ENCODE results near the gene MICAL1. TPM values are rescaled to one million over a fixed set of nuclear protein-coding genes. Genes with fewer than 3 reads are reported as not detected.

MICAL1 gene
- total and polyA plus RNA-seq, 2 donors (not counting 1 experiment from before 2014, with no cell fraction given), result 202 to 319 TPM

DNA sequence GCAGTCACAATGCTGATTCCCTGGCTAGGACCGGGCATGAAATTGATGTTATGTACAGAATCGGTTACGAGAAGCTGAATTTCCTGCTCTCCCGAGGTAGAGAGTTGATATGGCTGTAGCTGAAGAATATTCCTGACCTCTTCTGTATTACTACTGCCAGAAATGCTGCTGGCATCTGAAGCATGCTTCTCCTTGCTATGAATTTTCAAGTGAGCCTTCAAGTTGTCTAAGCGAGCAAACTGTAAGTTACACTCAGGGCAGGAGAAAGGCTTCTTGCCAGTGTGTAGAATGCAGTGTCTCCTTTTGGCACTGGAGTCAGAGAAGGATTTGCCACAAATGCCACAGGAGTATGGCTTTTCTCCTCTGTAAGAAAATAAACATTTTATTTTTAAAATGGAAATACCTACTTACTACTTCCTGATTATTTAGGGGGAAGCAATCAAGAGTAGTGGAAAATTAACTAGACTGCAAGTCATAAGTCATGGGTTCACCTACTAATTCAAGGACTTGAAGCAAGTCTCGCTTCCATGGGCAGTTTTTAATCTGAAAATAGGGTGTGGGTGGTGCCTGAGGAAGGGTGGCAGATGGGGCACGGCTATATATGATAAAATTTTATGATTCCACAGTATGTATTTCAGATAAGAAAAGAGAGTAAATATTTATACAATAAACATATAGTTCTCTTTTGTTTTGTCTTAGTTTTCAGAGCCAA lies 10.8 kb upstream of the MICAL1 start:
- intact Hi-C loops (cut with micrococcal nuclease), result no loop called here
- H3K4me1 ChIP-seq (ENCODE audit: control insufficient read depth in 2 of 2, insufficient read depth in 2 of 2, low read length in 2 of 2), result peaks cover under 1 to 5% of the 10 kb centered on the region in 2 donors
- H3K9ac ChIP-seq (ENCODE audit: low read length), result no peak overlapping the region
- ChIA-PET CTCF (no interaction called here), POLR2A (interaction anchor here (1.5 kb wide), 1 partner anchor 10 kb away, joined by 5 read pairs; the partner anchor contains the start of gene MICAL1)
- H3K27ac ChIP-seq (ENCODE audit: low read length in 2 of 2), result no peak overlapping the region
- H4K20me1 ChIP-seq (ENCODE audit: control insufficient read depth, insufficient read depth, low read length, poor library complexity, severe bottlenecking), result peaks cover 40% of the 10 kb centered on the region
- H3K4me3 ChIP-seq (ENCODE audit: control extremely low read depth in 1 of 5, extremely low read depth in 1 of 5, insufficient read depth in 1 of 5, low read depth in 2 of 5, low read length in 4 of 5), result no peak overlapping the region
- no peaks in the 10 kb centered on the region for H3K9me3 Mint-ChIP-seq (ENCODE audit: insufficient read depth)
- H3K27me3 Mint-ChIP-seq, result no peaks in the 10 kb centered on the region
- H2AFZ ChIP-seq (ENCODE audit: insufficient read depth, low read depth, low read length, poor library complexity, severe bottlenecking), result no peak overlapping the region
- H3K4me2 ChIP-seq (replicated peaks; ENCODE audit: low read depth, low read length, poor library complexity, severe bottlenecking), result no peak overlapping the region
- WGBS (ENCODE audit: insufficient coverage), result 97% methylated on average over 5 of the region's 7 CpGs
- H3K27me3 ChIP-seq (replicated peaks in 1 of 4; ENCODE audit: control extremely low read depth in 1 of 4, control insufficient read depth in 3 of 4, insufficient read depth in 4 of 4, low read length in 3 of 4), result no peaks in the 10 kb centered on the region
- no peak for ATAC-seq (ENCODE audit: low read depth)
- H3K27ac Mint-ChIP-seq, result peak overlapping the region; percentile 7
- peaks cover 47% of the 10 kb centered on the region for H3K4me1 Mint-ChIP-seq
- peaks cover 69% of the 10 kb centered on the region for H3K79me2 ChIP-seq (ENCODE audit: control insufficient read depth, insufficient read depth, low read length)
- DNase-seq, result no peak
- H3K9me3 ChIP-seq (ENCODE audit: control extremely low read depth in 1 of 3, control insufficient read depth in 2 of 3, insufficient read depth in 1 of 3, low read length in 2 of 3), result peaks cover 0 to under 1% (median 0%) of the 10 kb centered on the region in 3 donors
- H3K4me3 Mint-ChIP-seq, result no peak overlapping the region
- H3K36me3 ChIP-seq (replicated peaks in 1 of 2; ENCODE audit: control extremely low read depth in 1 of 2, control insufficient read depth in 1 of 2, extremely low read depth in 1 of 2, insufficient read depth in 2 of 2, low read length in 1 of 2), result peaks cover 0 to 93% of the 10 kb centered on the region in 2 experiments
- no peak for TF ChIP-seq EZH2 (IDR thresholded peaks at IDR 0.05; ENCODE audit: borderline replicate concordance, insufficient read depth, low read depth, low read length, poor library complexity, severe bottlenecking)
- TF ChIP-seq, protein P1, sequence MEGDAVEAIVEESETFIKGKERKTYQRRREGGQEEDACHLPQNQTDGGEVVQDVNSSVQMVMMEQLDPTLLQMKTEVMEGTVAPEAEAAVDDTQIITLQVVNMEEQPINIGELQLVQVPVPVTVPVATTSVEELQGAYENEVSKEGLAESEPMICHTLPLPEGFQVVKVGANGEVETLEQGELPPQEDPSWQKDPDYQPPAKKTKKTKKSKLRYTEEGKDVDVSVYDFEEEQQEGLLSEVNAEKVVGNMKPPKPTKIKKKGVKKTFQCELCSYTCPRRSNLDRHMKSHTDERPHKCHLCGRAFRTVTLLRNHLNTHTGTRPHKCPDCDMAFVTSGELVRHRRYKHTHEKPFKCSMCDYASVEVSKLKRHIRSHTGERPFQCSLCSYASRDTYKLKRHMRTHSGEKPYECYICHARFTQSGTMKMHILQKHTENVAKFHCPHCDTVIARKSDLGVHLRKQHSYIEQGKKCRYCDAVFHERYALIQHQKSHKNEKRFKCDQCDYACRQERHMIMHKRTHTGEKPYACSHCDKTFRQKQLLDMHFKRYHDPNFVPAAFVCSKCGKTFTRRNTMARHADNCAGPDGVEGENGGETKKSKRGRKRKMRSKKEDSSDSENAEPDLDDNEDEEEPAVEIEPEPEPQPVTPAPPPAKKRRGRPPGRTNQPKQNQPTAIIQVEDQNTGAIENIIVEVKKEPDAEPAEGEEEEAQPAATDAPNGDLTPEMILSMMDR (IDR thresholded peaks at IDR 0.05), result no peak

DNA sequence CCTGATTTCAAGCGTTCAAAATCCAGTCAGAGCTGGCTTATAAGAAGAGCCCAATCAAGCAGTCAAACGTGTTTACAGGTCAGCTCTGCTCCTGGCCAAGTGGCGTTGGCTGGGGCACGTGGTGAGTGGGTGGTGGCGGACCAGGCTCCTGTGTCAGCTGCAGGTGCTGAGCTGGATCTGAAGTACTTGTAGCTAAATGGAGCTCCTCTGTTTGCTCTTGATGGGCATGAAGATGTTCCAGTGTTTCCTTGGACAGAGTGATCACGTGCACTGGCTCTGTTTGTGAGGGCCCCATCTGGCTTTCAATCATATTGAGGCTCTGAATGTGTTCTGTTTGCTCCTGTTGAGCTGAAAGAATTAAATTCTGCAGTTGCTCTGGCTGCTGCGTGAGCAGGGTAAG lies 10.2 kb upstream of the MICAL1 start:
- H3K9me3 ChIP-seq (ENCODE audit: control extremely low read depth in 1 of 3, control insufficient read depth in 2 of 3, insufficient read depth in 1 of 3, low read length in 2 of 3), result peaks cover 0 to 2% (median 0%) of the 10 kb centered on the region in 3 donors
- DNase-seq (no peak), ATAC-seq (ENCODE audit: low read depth) (no peak)
- H3K4me2 ChIP-seq (replicated peaks; ENCODE audit: low read depth, low read length, poor library complexity, severe bottlenecking), result no peak overlapping the region
- no peak overlapping the region for H3K9ac ChIP-seq (ENCODE audit: low read length)
- no peaks in the 10 kb centered on the region for H3K9me3 Mint-ChIP-seq (ENCODE audit: insufficient read depth)
- H3K27ac ChIP-seq (ENCODE audit: low read length in 2 of 2), result no peak overlapping the region
- H3K4me3 ChIP-seq (ENCODE audit: control extremely low read depth in 1 of 5, extremely low read depth in 1 of 5, insufficient read depth in 1 of 5, low read depth in 2 of 5, low read length in 4 of 5), result no peak overlapping the region
- intact Hi-C loops (cut with micrococcal nuclease), result no loop called here
- TF ChIP-seq EZH2 (IDR thresholded peaks at IDR 0.05; ENCODE audit: borderline replicate concordance, insufficient read depth, low read depth, low read length, poor library complexity, severe bottlenecking), result no peak
- TF ChIP-seq, protein P1 (IDR thresholded peaks at IDR 0.05), result no peak
- H3K79me2 ChIP-seq (ENCODE audit: control insufficient read depth, insufficient read depth, low read length), result peaks cover 63% of the 10 kb centered on the region
- peaks cover 0 to 5% of the 10 kb centered on the region in 2 donors for H3K4me1 ChIP-seq (ENCODE audit: control insufficient read depth in 2 of 2, insufficient read depth in 2 of 2, low read length in 2 of 2)
- peaks cover 46% of the 10 kb centered on the region for H3K4me1 Mint-ChIP-seq
- POLR2A ChIA-PET, result interaction anchor here (1.5 kb wide), 1 partner anchor 10 kb away, joined by 5 read pairs; the partner anchor contains the start of gene MICAL1
- peaks cover 34% of the 10 kb centered on the region for H4K20me1 ChIP-seq (ENCODE audit: control insufficient read depth, insufficient read depth, low read length, poor library complexity, severe bottlenecking)
- no peak overlapping the region for H3K4me3 Mint-ChIP-seq
- H3K36me3 ChIP-seq (replicated peaks in 1 of 2; ENCODE audit: control extremely low read depth in 1 of 2, control insufficient read depth in 1 of 2, extremely low read depth in 1 of 2, insufficient read depth in 2 of 2, low read length in 1 of 2), result peaks cover 0 to 87% of the 10 kb centered on the region in 2 experiments
- H3K27me3 Mint-ChIP-seq, result no peaks in the 10 kb centered on the region
- CTCF ChIA-PET, result no interaction called here
- WGBS (ENCODE audit: insufficient coverage), result 94% methylated on average over 7 of the region's 7 CpGs
- H3K27ac Mint-ChIP-seq, result peak overlapping the region; percentile 7
- no peaks in the 10 kb centered on the region for H3K27me3 ChIP-seq (replicated peaks in 1 of 4; ENCODE audit: control extremely low read depth in 1 of 4, control insufficient read depth in 3 of 4, insufficient read depth in 4 of 4, low read length in 3 of 4)
- H2AFZ ChIP-seq (ENCODE audit: insufficient read depth, low read depth, low read length, poor library complexity, severe bottlenecking), result no peak overlapping the region

Data from B cell (primary cell).